Measurements from ENCODE around the gene MCM3AP. TPM values are rescaled to one million over a fixed set of nuclear protein-coding genes. Genes with fewer than 3 reads are reported as not detected.

Gene MCM3AP
- total and polyA plus RNA-seq, 9 of the 15 experiments (the other 6 are each of a cell fraction or from before 2014, with no cell fraction given), result 6.5 to 179 (median 69.6) TPM

Other genes starting within 250 kb of the MCM3AP start
Only the 7 nearest of the 8 such genes appear.
- not detected in 2 replicates for gene FTCD, start 130.0 kb downstream of the MCM3AP start, total RNA-seq (2014; rRNA removed)
- gene FTCD, start 130.0 kb downstream of the MCM3AP start, total RNA-seq (2014; rRNA removed; fragmentation: Illumina TruSeq; extraction: Trizol), result not detected in 2 replicates
- gene FTCD, start 130.0 kb downstream of the MCM3AP start, total RNA-seq (2015; rRNA removed; fragmentation: Illumina TruSeq; extraction: Trizol), result 0.08 and 0.25 TPM in 2 replicates
- gene FTCD, start 130.0 kb downstream of the MCM3AP start, total RNA-seq (2021), result 0.74 and 1.1 TPM in 2 replicates
- 0.11 and 0.41 TPM in 2 replicates for gene FTCD, start 130.0 kb downstream of the MCM3AP start, polyA plus RNA-seq (2011; rRNA removed)
- not detected in 2 replicates for gene FTCD, start 130.0 kb downstream of the MCM3AP start, polyA plus RNA-seq (2014; fragmentation: Illumina TruSeq; extraction: Trizol)
- gene FTCD, start 130.0 kb downstream of the MCM3AP start, polyA plus RNA-seq (2014; fragmentation: Nextera tagmentation; extraction: Ambion mirVana), result not detected
- gene FTCD, start 130.0 kb downstream of the MCM3AP start, polyA plus RNA-seq (2014; rRNA removed), result 0.50 and 1.6 TPM in 2 replicates
- gene SPATC1L, start 101.2 kb downstream of the MCM3AP start, total RNA-seq (2014; rRNA removed), result 63.7 and 104 TPM in 2 replicates
- gene SPATC1L, start 101.2 kb downstream of the MCM3AP start, total RNA-seq (2014; rRNA removed; fragmentation: Illumina TruSeq; extraction: Trizol), result 10.4 and 12.6 TPM in 2 replicates
- 29.7 and 31.9 TPM in 2 replicates for gene SPATC1L, start 101.2 kb downstream of the MCM3AP start, total RNA-seq (2015; rRNA removed; fragmentation: Illumina TruSeq; extraction: Trizol)
- gene SPATC1L, start 101.2 kb downstream of the MCM3AP start, total RNA-seq (2021), result 118 and 121 TPM in 2 replicates
- 6.7 and 23.0 TPM in 2 replicates for gene SPATC1L, start 101.2 kb downstream of the MCM3AP start, polyA plus RNA-seq (2011; rRNA removed)
- gene SPATC1L, start 101.2 kb downstream of the MCM3AP start, polyA plus RNA-seq (2014; fragmentation: Illumina TruSeq; extraction: Trizol), result 38.3 and 84.8 TPM in 2 replicates
- under 1 TPM in 1 of 2 experiments, not detected in 1; 0.14 TPM for gene SPATC1L, start 101.2 kb downstream of the MCM3AP start, polyA plus RNA-seq (2014; fragmentation: Nextera tagmentation; extraction: Ambion mirVana)
- gene SPATC1L, start 101.2 kb downstream of the MCM3AP start, polyA plus RNA-seq (2014; rRNA removed), result 40.6 and 50.4 TPM in 2 replicates
- gene LSS, start 56.8 kb downstream of the MCM3AP start, total RNA-seq (2014; rRNA removed), result 56.4 and 67.6 TPM in 2 replicates
- 10.6 and 15.1 TPM in 2 replicates for gene LSS, start 56.8 kb downstream of the MCM3AP start, total RNA-seq (2014; rRNA removed; fragmentation: Illumina TruSeq; extraction: Trizol)
- gene LSS, start 56.8 kb downstream of the MCM3AP start, total RNA-seq (2015; rRNA removed; fragmentation: Illumina TruSeq; extraction: Trizol), result 29.6 and 29.8 TPM in 2 replicates
- 87.9 and 89.5 TPM in 2 replicates for gene LSS, start 56.8 kb downstream of the MCM3AP start, total RNA-seq (2021)
- gene LSS, start 56.8 kb downstream of the MCM3AP start, polyA plus RNA-seq (2011; rRNA removed), result 81.3 and 221 TPM in 2 replicates
- 37.4 and 43.3 TPM in 2 replicates for gene LSS, start 56.8 kb downstream of the MCM3AP start, polyA plus RNA-seq (2014; fragmentation: Illumina TruSeq; extraction: Trizol)
- 1 to 10 TPM; 2.2 to 2.7 TPM for gene LSS, start 56.8 kb downstream of the MCM3AP start, polyA plus RNA-seq (2014; fragmentation: Nextera tagmentation; extraction: Ambion mirVana)
- 58.2 and 80.7 TPM in 2 replicates for gene LSS, start 56.8 kb downstream of the MCM3AP start, polyA plus RNA-seq (2014; rRNA removed)
- gene YBEY, start 731 bp upstream of the MCM3AP start, total RNA-seq (2014; rRNA removed), result 10.7 and 12.4 TPM in 2 replicates
- gene YBEY, start 731 bp upstream of the MCM3AP start, total RNA-seq (2014; rRNA removed; fragmentation: Illumina TruSeq; extraction: Trizol), result 12.4 and 14.0 TPM in 2 replicates
- gene YBEY, start 731 bp upstream of the MCM3AP start, total RNA-seq (2015; rRNA removed; fragmentation: Illumina TruSeq; extraction: Trizol), result 14.3 and 15.6 TPM in 2 replicates
- 10.5 and 10.7 TPM in 2 replicates for gene YBEY, start 731 bp upstream of the MCM3AP start, total RNA-seq (2021)
- 9.9 and 15.9 TPM in 2 replicates for gene YBEY, start 731 bp upstream of the MCM3AP start, polyA plus RNA-seq (2011; rRNA removed)
- gene YBEY, start 731 bp upstream of the MCM3AP start, polyA plus RNA-seq (2014; fragmentation: Illumina TruSeq; extraction: Trizol), result 14.1 and 14.7 TPM in 2 replicates
- gene YBEY, start 731 bp upstream of the MCM3AP start, polyA plus RNA-seq (2014; fragmentation: Nextera tagmentation; extraction: Ambion mirVana), result 1 to 10 TPM; 6.4 to 9.4 TPM
- gene YBEY, start 731 bp upstream of the MCM3AP start, polyA plus RNA-seq (2014; rRNA removed), result 28.0 and 39.6 TPM in 2 replicates
- gene C21orf58, start 38.3 kb upstream of the MCM3AP start, total RNA-seq (2014; rRNA removed), result 20.1 and 22.4 TPM in 2 replicates
- 4.5 and 6.0 TPM in 2 replicates for gene C21orf58, start 38.3 kb upstream of the MCM3AP start, total RNA-seq (2014; rRNA removed; fragmentation: Illumina TruSeq; extraction: Trizol)
- gene C21orf58, start 38.3 kb upstream of the MCM3AP start, total RNA-seq (2015; rRNA removed; fragmentation: Illumina TruSeq; extraction: Trizol), result 13.5 and 14.2 TPM in 2 replicates
- gene C21orf58, start 38.3 kb upstream of the MCM3AP start, total RNA-seq (2021), result 29.1 and 30.5 TPM in 2 replicates
- 12.4 and 16.7 TPM in 2 replicates for gene C21orf58, start 38.3 kb upstream of the MCM3AP start, polyA plus RNA-seq (2011; rRNA removed)
- 10.6 and 16.1 TPM in 2 replicates for gene C21orf58, start 38.3 kb upstream of the MCM3AP start, polyA plus RNA-seq (2014; fragmentation: Illumina TruSeq; extraction: Trizol)
- 1 to 10 TPM; 1.2 to 1.9 TPM for gene C21orf58, start 38.3 kb upstream of the MCM3AP start, polyA plus RNA-seq (2014; fragmentation: Nextera tagmentation; extraction: Ambion mirVana)
- gene C21orf58, start 38.3 kb upstream of the MCM3AP start, polyA plus RNA-seq (2014; rRNA removed), result 27.9 and 30.0 TPM in 2 replicates
- gene PCNT, start 38.5 kb upstream of the MCM3AP start, total RNA-seq (2014; rRNA removed), result 31.3 and 36.8 TPM in 2 replicates
- 32.5 and 33.8 TPM in 2 replicates for gene PCNT, start 38.5 kb upstream of the MCM3AP start, total RNA-seq (2014; rRNA removed; fragmentation: Illumina TruSeq; extraction: Trizol)
- 29.7 and 30.9 TPM in 2 replicates for gene PCNT, start 38.5 kb upstream of the MCM3AP start, total RNA-seq (2015; rRNA removed; fragmentation: Illumina TruSeq; extraction: Trizol)
- 43.7 and 53.5 TPM in 2 replicates for gene PCNT, start 38.5 kb upstream of the MCM3AP start, total RNA-seq (2021)
- 23.9 and 27.8 TPM in 2 replicates for gene PCNT, start 38.5 kb upstream of the MCM3AP start, polyA plus RNA-seq (2011; rRNA removed)
- 32.1 and 34.5 TPM in 2 replicates for gene PCNT, start 38.5 kb upstream of the MCM3AP start, polyA plus RNA-seq (2014; fragmentation: Illumina TruSeq; extraction: Trizol)
- gene PCNT, start 38.5 kb upstream of the MCM3AP start, polyA plus RNA-seq (2014; fragmentation: Nextera tagmentation; extraction: Ambion mirVana), result 10 to 100 TPM in 1 of 2 experiments, 1 to 10 TPM in 1; 9.1 to 16.4 TPM
- gene PCNT, start 38.5 kb upstream of the MCM3AP start, polyA plus RNA-seq (2014; rRNA removed), result 35.9 and 41.2 TPM in 2 replicates
- gene DIP2A, start 173.3 kb upstream of the MCM3AP start, total RNA-seq (2014; rRNA removed), result 13.8 and 19.7 TPM in 2 replicates
- 14.9 and 19.1 TPM in 2 replicates for gene DIP2A, start 173.3 kb upstream of the MCM3AP start, total RNA-seq (2014; rRNA removed; fragmentation: Illumina TruSeq; extraction: Trizol)
- 19.6 and 20.3 TPM in 2 replicates for gene DIP2A, start 173.3 kb upstream of the MCM3AP start, total RNA-seq (2015; rRNA removed; fragmentation: Illumina TruSeq; extraction: Trizol)
- gene DIP2A, start 173.3 kb upstream of the MCM3AP start, total RNA-seq (2021), result 31.1 and 32.3 TPM in 2 replicates
- 34.5 and 41.3 TPM in 2 replicates for gene DIP2A, start 173.3 kb upstream of the MCM3AP start, polyA plus RNA-seq (2011; rRNA removed)
- 21.3 and 23.9 TPM in 2 replicates for gene DIP2A, start 173.3 kb upstream of the MCM3AP start, polyA plus RNA-seq (2014; fragmentation: Illumina TruSeq; extraction: Trizol)
- gene DIP2A, start 173.3 kb upstream of the MCM3AP start, polyA plus RNA-seq (2014; fragmentation: Nextera tagmentation; extraction: Ambion mirVana), result 1 to 10 TPM; 4.3 to 4.6 TPM
- gene DIP2A, start 173.3 kb upstream of the MCM3AP start, polyA plus RNA-seq (2014; rRNA removed), result 30.0 and 31.1 TPM in 2 replicates

Data from K562 (cell line).